ENCODE results near the gene RPS18. TPM values are rescaled to one million over a fixed set of nuclear protein-coding genes. Genes with fewer than 3 reads are reported as not detected.

Gene RPS18
- total and polyA plus RNA-seq, 9 of the 15 experiments (the other 6 are each of a cell fraction or from before 2014, with no cell fraction given): 5,023 to 17,516 (median 8,131) TPM

DNA sequence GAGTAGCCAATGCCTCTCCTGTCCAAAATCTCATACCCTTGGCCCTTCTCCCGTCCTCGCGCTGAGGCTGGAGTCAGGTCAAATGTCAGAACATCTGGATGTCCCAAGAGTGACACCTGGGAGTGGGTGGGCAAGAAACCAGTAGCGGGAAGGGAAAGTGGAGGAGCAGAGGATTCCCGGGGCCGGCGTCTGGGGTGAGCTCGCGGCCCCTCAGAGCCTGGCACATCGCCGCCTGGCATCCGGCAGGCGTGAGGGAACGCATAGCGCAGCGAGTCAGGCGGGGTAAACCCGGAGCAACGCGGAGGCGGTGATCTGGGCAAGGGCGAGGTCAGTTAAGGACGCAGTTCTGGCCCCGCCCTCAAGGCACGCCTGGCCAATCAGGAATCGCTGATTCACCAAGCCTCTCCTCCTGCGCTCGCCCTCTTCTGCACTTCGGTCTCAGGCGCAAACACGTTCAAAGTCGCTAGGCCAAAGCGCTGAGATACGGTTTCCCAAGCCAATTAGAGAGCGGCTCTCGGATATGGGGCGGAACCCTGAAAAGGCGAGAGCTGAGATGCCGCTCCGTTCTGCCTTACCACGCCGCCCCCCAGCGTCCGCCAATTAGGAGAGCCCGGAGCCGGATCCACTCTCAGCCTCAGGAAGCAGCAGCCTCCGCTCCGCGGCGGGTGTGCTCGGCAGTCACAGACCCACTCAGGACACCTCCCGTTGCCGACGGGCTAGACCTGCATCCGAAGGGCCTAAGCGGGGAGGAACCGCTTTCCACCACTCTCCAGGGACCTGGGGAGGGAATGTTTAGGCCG lies 22.7 kb upstream of the RPS18 start (continued):
- no peak; the same call in 1 of the 2 replicates for TF ChIP-seq ZNF609 (CRISPR knock-in tag; IDR thresholded peaks at IDR 0.05; ENCODE audit: borderline replicate concordance)
- TF ChIP-seq MEIS2 (IDR thresholded peaks at IDR 0.05; ENCODE audit: partially characterized antibody): peak; percentile 35
- TF ChIP-seq, protein P1, sequence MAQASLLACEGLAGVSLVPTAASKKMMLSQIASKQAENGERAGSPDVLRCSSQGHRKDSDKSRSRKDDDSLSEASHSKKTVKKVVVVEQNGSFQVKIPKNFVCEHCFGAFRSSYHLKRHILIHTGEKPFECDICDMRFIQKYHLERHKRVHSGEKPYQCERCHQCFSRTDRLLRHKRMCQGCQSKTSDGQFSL (CRISPR knock-in tag; IDR thresholded peaks at IDR 0.05): no peak
- TF ChIP-seq, protein P1 (tag; IDR thresholded peaks at IDR 0.05): no peak
- TF ChIP-seq, protein P2, sequence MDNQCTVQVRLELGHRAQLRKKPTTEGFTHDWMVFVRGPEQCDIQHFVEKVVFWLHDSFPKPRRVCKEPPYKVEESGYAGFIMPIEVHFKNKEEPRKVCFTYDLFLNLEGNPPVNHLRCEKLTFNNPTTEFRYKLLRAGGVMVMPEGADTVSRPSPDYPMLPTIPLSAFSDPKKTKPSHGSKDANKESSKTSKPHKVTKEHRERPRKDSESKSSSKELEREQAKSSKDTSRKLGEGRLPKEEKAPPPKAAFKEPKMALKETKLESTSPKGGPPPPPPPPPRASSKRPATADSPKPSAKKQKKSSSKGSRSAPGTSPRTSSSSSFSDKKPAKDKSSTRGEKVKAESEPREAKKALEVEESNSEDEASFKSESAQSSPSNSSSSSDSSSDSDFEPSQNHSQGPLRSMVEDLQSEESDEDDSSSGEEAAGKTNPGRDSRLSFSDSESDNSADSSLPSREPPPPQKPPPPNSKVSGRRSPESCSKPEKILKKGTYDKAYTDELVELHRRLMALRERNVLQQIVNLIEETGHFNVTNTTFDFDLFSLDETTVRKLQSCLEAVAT (IDR thresholded peaks at IDR 0.05): peak in 1 of 2 experiments; percentile 66; a peak in 1 of 4 replicates
- peak; percentile 94 for TF ChIP-seq SP1 (CRISPR knock-in tag; IDR thresholded peaks at IDR 0.05)
- no peak for TF ChIP-seq SNRNP70 (optimal IDR thresholded peaks at IDR 0.05; ENCODE audit: low read depth, low read length)
- peak; percentile 32; the same call in 1 of the 2 replicates for TF ChIP-seq BCOR (IDR thresholded peaks at IDR 0.05)
- TF ChIP-seq HMGXB4 (CRISPR knock-in tag; IDR thresholded peaks at IDR 0.05): no peak
- TF ChIP-seq THRB (CRISPR knock-in tag; conservative IDR thresholded peaks at IDR 0.05): peak; percentile 82; the same call in 1 of the 2 replicates
- peak; percentile 89 for TF ChIP-seq L3MBTL2 (IDR thresholded peaks at IDR 0.05)
- no peak for TF ChIP-seq CLOCK (CRISPR knock-in tag; IDR thresholded peaks at IDR 0.05; ENCODE audit: borderline replicate concordance)

Measured in K562 (cell line).